Mesenchymal stem cell (in vitro differentiated cells and primary cell): ENCODE results near the gene ARID5B.
A peak's percentile ranks its signal among the peaks of the same experiment; 100 is the strongest.

Experiments used
- DNase-seq: peaks from one replicate; pipeline ENCODE4 v3.0.0-alpha.2; 2013
- H2AFZ ChIP-seq: one replicate; pipeline ENCODE4 v1.6.1; 2013; ENCODE audit warnings: low read depth, mild to moderate bottlenecking, control low read depth, inconsistent platforms, low read length, moderate library complexity
- H2AK5ac ChIP-seq: 2 replicates; pipeline ENCODE4 v1.6.1; 2013; ENCODE audit warnings: low read length, moderate library complexity, mild to moderate bottlenecking, inconsistent platforms; ENCODE audit not compliant: severe bottlenecking
- H2BK120ac ChIP-seq: one replicate; pipeline ENCODE4 v1.6.1; 2013; ENCODE audit warnings: low read depth, mild to moderate bottlenecking, inconsistent platforms, low read length, moderate library complexity
- H2BK12ac ChIP-seq, 2 experiments: one replicate each; pipeline ENCODE4 v1.6.1; 2013; ENCODE audit warnings: inconsistent platforms in 2 of 2, low read length in 2 of 2, mild to moderate bottlenecking in 2 of 2, moderate library complexity in 2 of 2, control low read depth in 1 of 2
- H2BK15ac ChIP-seq: one replicate; pipeline ENCODE4 v1.6.1; 2013; ENCODE audit warnings: mild to moderate bottlenecking, low read depth, inconsistent platforms; ENCODE audit not compliant: poor library complexity, severe bottlenecking
- H2BK5ac ChIP-seq: 2 replicates; pipeline ENCODE4 v1.6.1; 2013; ENCODE audit warnings: low read depth, mild to moderate bottlenecking, low read length, control low read depth, inconsistent platforms; ENCODE audit not compliant: poor library complexity, severe bottlenecking
- H3K14ac ChIP-seq, 2 experiments: one replicate each; pipeline ENCODE4 v1.6.1; 2013; ENCODE audit warnings: inconsistent platforms in 2 of 2, low read length in 2 of 2, control low read depth in 1 of 2, mild to moderate bottlenecking in 1 of 2, moderate library complexity in 1 of 2
- H3K18ac ChIP-seq, 2 experiments: one replicate each; pipeline ENCODE4 v1.6.1; 2013; ENCODE audit warnings: inconsistent platforms in 2 of 2, low read length in 2 of 2, control low read depth in 1 of 2, low read depth in 1 of 2, mild to moderate bottlenecking in 1 of 2
- H3K23ac ChIP-seq, 2 experiments: one replicate each; pipeline ENCODE4 v1.6.1; 2013; ENCODE audit warnings: inconsistent platforms in 2 of 2, low read length in 2 of 2, mild to moderate bottlenecking in 2 of 2, moderate library complexity in 2 of 2, control low read depth in 1 of 2
- H3K27ac ChIP-seq: 2 replicates; pipeline ENCODE4 v1.5.1; 2013; ENCODE audit warnings: mild to moderate bottlenecking, moderate library complexity, low read length, control low read depth, inconsistent platforms; ENCODE audit not compliant: poor library complexity, severe bottlenecking
- H3K27me3 ChIP-seq, 2 experiments: 2 replicates each; pipeline versions ENCODE4 v1.6.1 to v1.7.0; 2013; ENCODE audit warnings: low read length in 2 of 2, mild to moderate bottlenecking in 2 of 2, moderate library complexity in 2 of 2, control low read depth in 1 of 2, inconsistent platforms in 1 of 2; ENCODE audit not compliant: control insufficient read depth in 1 of 2, insufficient read depth in 1 of 2
- H3K36me3 ChIP-seq, 2 experiments: 2 replicates each; pipeline versions ENCODE4 v1.6.1 to v1.7.0; 2013; ENCODE audit warnings: low read length in 2 of 2, control low read depth in 1 of 2, inconsistent platforms in 1 of 2, low read depth in 1 of 2, mild to moderate bottlenecking in 1 of 2; ENCODE audit not compliant: insufficient read depth in 2 of 2, control insufficient read depth in 1 of 2
- H3K4ac ChIP-seq, 2 experiments: one replicate each; pipeline ENCODE4 v1.6.1; 2013; ENCODE audit warnings: inconsistent platforms in 2 of 2, low read length in 2 of 2, mild to moderate bottlenecking in 2 of 2, moderate library complexity in 2 of 2, control low read depth in 1 of 2, low read depth in 1 of 2
- H3K4me1 ChIP-seq: 2 replicates; pipeline ENCODE4 v1.6.1; 2013; ENCODE audit warnings: low read depth, low read length, control low read depth; ENCODE audit not compliant: control insufficient read depth, insufficient read depth
- H3K4me2 ChIP-seq: 2 replicates; pipeline ENCODE4 v1.6.1; 2013; ENCODE audit warnings: low read length, mild to moderate bottlenecking, inconsistent platforms; ENCODE audit not compliant: poor library complexity, severe bottlenecking
- H3K4me3 ChIP-seq, 2 experiments: 2 replicates each; pipeline versions ENCODE4 v1.5.1 to v1.7.0; 2013; ENCODE audit warnings: low read length in 2 of 2, mild to moderate bottlenecking in 2 of 2, control low read depth in 1 of 2, low read depth in 1 of 2; ENCODE audit not compliant: insufficient read depth in 1 of 2
- H3K79me1 ChIP-seq: replicated peaks from 2 replicates; pipeline ENCODE4 v1.6.1; 2013; ENCODE audit warnings: mild to moderate bottlenecking, control low read depth, low read length, inconsistent platforms; ENCODE audit not compliant: poor library complexity, severe bottlenecking
- H3K9ac ChIP-seq: 2 replicates; pipeline ENCODE4 v1.7.0; 2013; ENCODE audit warnings: mild to moderate bottlenecking, low read length, moderate library complexity
- H3K9me3 ChIP-seq: 2 replicates; pipeline ENCODE4 v1.7.0; 2013; ENCODE audit warnings: mild to moderate bottlenecking, low read length; ENCODE audit not compliant: control insufficient read depth
- H4K8ac ChIP-seq: one replicate; pipeline ENCODE4 v1.6.1; 2013; ENCODE audit warnings: inconsistent platforms, mild to moderate bottlenecking, low read length, moderate library complexity
- H4K91ac ChIP-seq: one replicate; pipeline ENCODE4 v1.6.1; 2013; ENCODE audit warnings: mild to moderate bottlenecking, low read length, inconsistent platforms
- WGBS: methylation state at CpG from one replicate; pipeline ENCODE4 v1.1.7; 2013; ENCODE audit warnings: mixed read lengths; 5-methylcytosine and 5-hydroxymethylcytosine counted together

ARID5B gene

DNA sequence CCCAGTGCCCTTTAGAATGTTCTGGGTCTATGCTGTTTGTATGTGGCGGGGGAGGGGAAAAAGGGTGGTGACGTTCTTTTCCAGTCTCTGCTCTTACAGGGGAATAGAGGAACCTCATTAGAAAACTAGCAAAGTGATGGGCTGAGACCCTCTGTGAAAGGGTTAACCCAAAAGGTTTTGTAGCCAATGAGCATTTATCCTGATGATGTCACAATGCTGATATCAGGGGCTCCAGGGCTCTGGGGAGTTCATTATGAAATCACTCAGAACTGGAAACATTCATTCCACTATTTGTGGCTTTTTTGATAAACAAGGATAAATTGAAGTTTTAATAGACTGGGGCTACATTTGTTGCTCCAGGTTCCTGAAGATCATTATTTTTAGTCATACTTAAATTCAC, 71.7 kb downstream of the ARID5B start:
- DNase-seq, result peak; percentile 34
- Histone ChIP-seq H3K4ac (no peak overlapping the region), H2AK5ac (no peak overlapping the region), H4K8ac (no peak overlapping the region), H2BK120ac (peak overlapping the region; percentile 73), H3K23ac (no peak overlapping the region), H2BK5ac (no peak overlapping the region), H4K91ac (no peak overlapping the region), H3K4me2 (no peak overlapping the region), H2AFZ (no peak overlapping the region), H3K27ac (no peak overlapping the region), H3K9ac (peak overlapping the region; percentile 82), H3K14ac (no peak overlapping the region), H3K79me1 (peaks cover 13% of the 10 kb centered on the region), H2BK15ac (no peak overlapping the region), H3K27me3 (no peaks in the 10 kb centered on the region), H3K4me3 (no peak overlapping the region), H3K36me3 (peaks cover 0 to 12% of the 10 kb centered on the region in 2 experiments), H2BK12ac (no peak overlapping the region), H3K9me3 (no peaks in the 10 kb centered on the region), H3K4me1 (no peaks in the 10 kb centered on the region), H3K18ac (peak overlapping the region in 1 of 2 experiments; percentile 33)
- WGBS, result 91% methylated on average over 2 of the region's 2 CpGs

DNA sequence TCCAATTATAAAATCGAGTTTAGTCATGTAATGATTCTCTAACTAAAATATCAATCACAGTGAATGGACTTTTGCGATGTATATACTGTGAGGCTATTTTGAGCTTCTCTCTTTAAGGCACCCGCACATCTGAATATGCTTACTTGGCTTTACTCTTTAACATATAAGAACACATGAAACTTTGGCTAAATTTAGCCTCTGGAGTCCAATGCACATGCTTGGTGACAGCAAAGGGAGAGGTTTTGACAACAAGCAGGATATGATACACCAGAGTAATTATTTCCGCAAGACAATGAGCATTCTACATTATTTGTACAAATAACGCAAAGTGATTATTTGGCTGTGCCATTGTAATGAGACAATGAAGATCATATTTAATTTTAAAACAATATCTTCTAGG, 72.4 kb downstream of the ARID5B start:
- Histone ChIP-seq H3K27ac (no peak overlapping the region), H2BK120ac (no peak overlapping the region), H2BK15ac (no peak overlapping the region), H2AK5ac (peak overlapping the region; percentile 61), H3K18ac (no peak overlapping the region), H3K4ac (no peak overlapping the region), H3K36me3 (peaks cover 0 to 6% of the 10 kb centered on the region in 2 experiments), H3K4me1 (no peaks in the 10 kb centered on the region), H2BK5ac (no peak overlapping the region), H3K9me3 (no peaks in the 10 kb centered on the region), H3K9ac (peak overlapping the region; percentile 82), H2BK12ac (no peak overlapping the region), H3K27me3 (no peaks in the 10 kb centered on the region), H3K4me3 (peak overlapping the region in 1 of 2 experiments; percentile 1), H4K91ac (no peak overlapping the region), H4K8ac (no peak overlapping the region), H3K14ac (no peak overlapping the region), H3K4me2 (no peak overlapping the region), H3K23ac (no peak overlapping the region), H2AFZ (no peak overlapping the region), H3K79me1 (peaks cover 14% of the 10 kb centered on the region)
- peak; percentile 43 for DNase-seq
- WGBS, result 63% methylated on average over 2 of the region's 5 CpGs

DNA sequence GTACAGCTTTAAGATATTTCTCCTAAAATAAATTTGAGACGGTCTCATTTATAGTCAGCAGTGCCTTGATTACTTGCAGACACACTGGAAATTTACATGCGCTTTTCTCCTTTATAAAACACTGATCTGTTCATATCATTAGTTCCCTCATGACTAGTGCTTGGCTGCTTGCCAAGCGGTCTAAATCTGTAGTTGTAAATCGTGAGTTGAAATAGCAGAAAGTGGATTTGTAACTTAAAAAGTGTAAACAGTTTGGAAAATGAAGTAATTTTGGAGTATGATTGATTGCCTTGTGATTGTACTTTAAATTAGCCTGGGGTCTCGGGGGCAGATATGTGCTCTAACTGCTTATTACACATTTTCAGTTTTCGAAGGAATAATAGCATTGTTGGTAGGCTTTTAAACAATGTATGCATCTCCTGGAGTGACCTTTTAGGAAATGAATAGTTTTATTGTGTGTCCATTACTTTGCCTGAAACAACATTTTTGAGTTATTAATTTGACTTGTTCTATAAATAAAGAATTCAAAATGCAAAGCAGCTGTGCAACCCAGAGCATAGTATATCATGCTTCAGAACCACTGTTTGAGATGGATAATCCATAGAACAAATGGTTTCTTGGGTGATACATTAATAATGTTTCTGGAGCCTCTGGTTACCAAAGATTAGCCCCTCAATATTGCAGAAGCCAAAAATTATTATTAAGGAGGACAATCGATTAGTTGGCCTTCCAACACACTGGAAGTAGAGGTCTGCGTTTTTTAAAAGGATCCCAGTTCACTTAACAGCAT, 73.3 kb downstream of the ARID5B start:
- no peak overlapping the region for H3K4me2 ChIP-seq
- H2BK15ac ChIP-seq, result no peak overlapping the region
- H3K4ac ChIP-seq, result no peak overlapping the region
- H3K18ac ChIP-seq, result no peak overlapping the region
- peak overlapping the region in 1 of 2 experiments; percentile 53 for H3K4me3 ChIP-seq
- H4K91ac ChIP-seq, result no peak overlapping the region
- H3K9ac ChIP-seq, result peak overlapping the region; percentile 82
- no peak overlapping the region for H2BK120ac ChIP-seq
- no peak overlapping the region for H2BK12ac ChIP-seq
- H3K14ac ChIP-seq, result no peak overlapping the region
- no peaks in the 10 kb centered on the region for H3K27me3 ChIP-seq
- no peak overlapping the region for H2AK5ac ChIP-seq
- 36% methylated on average over 7 of the region's 8 CpGs for WGBS
- H2AFZ ChIP-seq, result no peak overlapping the region
- H3K23ac ChIP-seq, result no peak overlapping the region
- H3K4me1 ChIP-seq, result no peaks in the 10 kb centered on the region
- peaks cover 0 to 5% of the 10 kb centered on the region in 2 experiments for H3K36me3 ChIP-seq
- no peak overlapping the region for H4K8ac ChIP-seq
- peak; percentile 83 for DNase-seq
- no peaks in the 10 kb centered on the region for H3K9me3 ChIP-seq
- peaks cover 18% of the 10 kb centered on the region for H3K79me1 ChIP-seq
- no peak overlapping the region for H2BK5ac ChIP-seq
- H3K27ac ChIP-seq, result peak overlapping the region; percentile 8

DNA sequence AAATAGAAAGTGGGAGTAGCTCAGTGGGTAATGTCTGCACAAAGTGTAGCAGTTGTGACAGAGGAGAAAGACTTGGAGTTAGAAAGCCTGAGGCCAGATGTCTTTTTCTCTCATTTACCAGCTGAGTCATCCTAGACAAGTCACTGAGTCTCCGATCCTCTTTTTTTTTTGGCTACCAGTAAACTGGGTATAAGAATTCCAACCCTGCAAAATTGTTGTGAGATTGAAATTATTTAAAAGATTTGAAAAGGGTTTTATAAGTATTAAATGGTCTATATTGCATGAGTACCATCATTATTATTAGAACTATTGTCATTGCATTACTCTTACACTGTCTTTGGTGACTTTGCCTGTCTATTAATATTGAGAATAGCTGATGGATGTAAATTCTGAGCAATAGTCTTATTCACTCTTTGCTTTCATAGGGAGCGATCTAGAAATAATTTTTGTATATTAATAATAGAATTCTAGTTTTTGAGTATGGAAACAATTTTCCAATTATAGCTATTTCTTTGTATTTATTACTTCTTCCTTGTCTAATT, 74.0 kb downstream of the ARID5B start:
- Histone ChIP-seq H3K4ac (no peak overlapping the region), H3K4me3 (peak overlapping the region in 1 of 2 experiments; percentile 53), H2BK5ac (no peak overlapping the region), H2AK5ac (no peak overlapping the region), H3K14ac (no peak overlapping the region), H2BK15ac (no peak overlapping the region), H2BK12ac (no peak overlapping the region), H4K8ac (no peak overlapping the region), H3K79me1 (peaks cover 17% of the 10 kb centered on the region), H4K91ac (no peak overlapping the region), H3K27ac (peak overlapping the region; percentile 8), H3K9me3 (no peaks in the 10 kb centered on the region), H3K4me1 (no peaks in the 10 kb centered on the region), H3K9ac (peak overlapping the region; percentile 82), H2BK120ac (no peak overlapping the region), H3K4me2 (no peak overlapping the region), H3K27me3 (no peaks in the 10 kb centered on the region), H3K18ac (no peak overlapping the region), H2AFZ (no peak overlapping the region), H3K23ac (no peak overlapping the region), H3K36me3 (peaks cover 0 to 5% of the 10 kb centered on the region in 2 experiments)
- DNase-seq, result peak; percentile 93
- no CpG with 5 or more reads among the region's 2 CpGs for WGBS
